Fibroblast of lung (primary cell): ENCODE results near the gene CD248. TPM values are rescaled to one million over a fixed set of nuclear protein-coding genes. Genes with fewer than 3 reads are reported as not detected.

Experiments used
- DNase-seq, 2 donors: peaks; one replicate each; pipeline versions ENCODE4 v3.0.0 to v3.0.0-alpha.2; 2010; ENCODE audit warnings: low read depth in 2 of 2
- H2AFZ ChIP-seq: 2 replicates; pipeline ENCODE4 v1.5.1; 2012; ENCODE audit warnings: low read length, control low read depth, inconsistent platforms
- H3K27ac ChIP-seq: 2 replicates; pipeline ENCODE4 v1.5.1; 2011; ENCODE audit warnings: low read length, control low read depth; ENCODE audit not compliant: insufficient read depth
- H3K27me3 ChIP-seq: 2 replicates; pipeline ENCODE4 v1.5.1; 2011; ENCODE audit warnings: mild to moderate bottlenecking, low read length; ENCODE audit not compliant: control insufficient read depth, insufficient read depth
- H3K36me3 ChIP-seq: 2 replicates; pipeline ENCODE4 v1.5.1; 2011; ENCODE audit warnings: low read length; ENCODE audit not compliant: control insufficient read depth, insufficient read depth
- H3K4me1 ChIP-seq: 2 replicates; pipeline ENCODE4 v1.5.1; 2011; ENCODE audit warnings: low read length; ENCODE audit not compliant: control insufficient read depth, insufficient read depth; ENCODE audit errors: extremely low read depth
- H3K4me2 ChIP-seq: 2 replicates; pipeline ENCODE4 v1.5.1; 2011; ENCODE audit warnings: low read length, control low read depth; ENCODE audit not compliant: insufficient read depth; ENCODE audit errors: extremely low read depth
- H3K4me3 ChIP-seq, 4 experiments: fragments of 200-600 bp in 1 of 4; sonication (generic) in 1 of 4; replicated peaks in 1 of 4; 2 replicates each; pipeline ENCODE4 v1.5.1; 2011 to 2016; ENCODE audit warnings: low read length in 4 of 4, low read depth in 3 of 4, mild to moderate bottlenecking in 3 of 4, control low read depth in 2 of 4, inconsistent platforms in 1 of 4, mixed read lengths in 1 of 4; ENCODE audit not compliant: insufficient read depth in 1 of 4; ENCODE audit errors: control extremely low read depth in 1 of 4
- H3K79me2 ChIP-seq: 2 replicates; pipeline ENCODE4 v1.5.1; 2012; ENCODE audit warnings: mild to moderate bottlenecking, low read length, inconsistent platforms; ENCODE audit not compliant: control insufficient read depth, insufficient read depth
- H3K9ac ChIP-seq: 2 replicates; pipeline ENCODE4 v1.5.1; 2011; ENCODE audit warnings: mild to moderate bottlenecking, low read length, control low read depth; ENCODE audit not compliant: insufficient read depth
- H3K9me3 ChIP-seq: 2 replicates; pipeline ENCODE4 v1.5.1; 2012; ENCODE audit warnings: low read depth, low read length; ENCODE audit not compliant: control insufficient read depth, insufficient read depth
- H4K20me1 ChIP-seq: 2 replicates; pipeline ENCODE4 v1.5.1; 2011; ENCODE audit warnings: low read length; ENCODE audit not compliant: control insufficient read depth, insufficient read depth; ENCODE audit errors: extremely low read depth
- CTCF ChIP-seq, 2 donors: IDR thresholded peaks in 1 of 2; conservative IDR thresholded peaks in 1 of 2; 1 replicate in 1 of 2; 2 replicates in 1 of 2; pipeline ENCODE4 v1.5.1; 2011 to 2012; ENCODE audit warnings: low read length in 2 of 2, control low read depth in 1 of 2, inconsistent platforms in 1 of 2, low read depth in 1 of 2, mild to moderate bottlenecking in 1 of 2
- EZH2 ChIP-seq: IDR thresholded peaks from 2 replicates; pipeline ENCODE4 v1.5.1; 2012; ENCODE audit warnings: low read length, control low read depth, mild to moderate bottlenecking; ENCODE audit errors: missing control alignments
- polyA plus RNA-seq, 2 donors: library from polyadenylated mRNA; depleted of rRNA in 1 of 2; stranded (reverse) in 1 of 2; unstranded in 1 of 2; fragments of >200 nt; gene quantifications; 2 replicates each; pipeline ENCODE4 v1.2.1, GENCODE V29; 2011 to 2012; ENCODE audit warnings: missing spikeins in 1 of 2
- total RNA-seq: library from RNA; depleted of rRNA; stranded (reverse); fragments of >200 nt; gene quantifications from 2 replicates; pipeline ENCODE4 v1.2.1, GENCODE V29; 2014

Gene CD248
- total and polyA plus RNA-seq, 2 donors (not counting 1 experiment from before 2014, with no cell fraction given), result 95.6 to 132 TPM

DNA sequence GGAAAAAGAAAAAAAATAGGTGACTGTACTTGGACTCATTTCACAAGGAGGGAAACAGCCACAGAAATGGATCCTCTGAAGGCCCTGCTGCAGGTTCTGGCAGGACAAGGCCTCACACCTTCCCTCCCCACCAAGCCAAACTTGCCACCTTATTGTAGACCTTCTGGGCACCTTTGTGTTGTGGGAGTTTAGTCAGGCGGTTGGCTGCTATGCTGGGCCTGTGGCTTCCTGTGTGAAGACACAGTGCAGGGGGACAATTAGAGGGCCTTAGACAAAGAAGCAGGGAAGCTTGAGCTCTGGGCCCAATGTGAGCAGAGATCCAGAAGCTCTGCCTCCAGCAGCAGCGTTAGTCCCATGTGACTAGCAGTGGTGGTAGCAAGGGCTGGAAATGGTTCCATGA, 44.2 kb downstream of the CD248 start:
- Histone ChIP-seq H2AFZ (no peak overlapping the region), H3K36me3 (peaks cover 32% of the 10 kb centered on the region), H3K4me1 (peaks cover 4% of the 10 kb centered on the region), H3K4me3 (no peak overlapping the region), H3K27me3 (no peaks in the 10 kb centered on the region), H3K9me3 (no peaks in the 10 kb centered on the region), H3K4me2 (no peak overlapping the region), H3K9ac (no peak overlapping the region), H4K20me1 (no peaks in the 10 kb centered on the region), H3K27ac (no peak overlapping the region), H3K79me2 (peaks cover 30% of the 10 kb centered on the region)
- no peak for TF ChIP-seq EZH2
- TF ChIP-seq CTCF (conservative IDR thresholded peaks at IDR 0.05 in 1 of 2, IDR thresholded peaks at IDR 0.05 in 1 of 2; ENCODE audit: low read depth in 1 of 2, low read length in 2 of 2), result no peak
- DNase-seq, result no peak

- no peaks in the 10 kb centered on the region for H3K27me3 ChIP-seq
- no peak for TF ChIP-seq EZH2
- TF ChIP-seq CTCF (conservative IDR thresholded peaks at IDR 0.05 in 1 of 2, IDR thresholded peaks at IDR 0.05 in 1 of 2; ENCODE audit: low read depth in 1 of 2, low read length in 2 of 2), result no peak
- H3K79me2 ChIP-seq, result peaks cover 30% of the 10 kb centered on the region
- DNase-seq, result no peak
- H3K27ac ChIP-seq, result no peak overlapping the region
- peaks cover 4% of the 10 kb centered on the region for H3K4me1 ChIP-seq
- no peaks in the 10 kb centered on the region for H4K20me1 ChIP-seq
- no peak overlapping the region for H3K9ac ChIP-seq
- no peak overlapping the region for H3K4me2 ChIP-seq
- H3K9me3 ChIP-seq, result no peaks in the 10 kb centered on the region
- peaks cover 32% of the 10 kb centered on the region for H3K36me3 ChIP-seq
- no peak overlapping the region for H3K4me3 ChIP-seq
- H2AFZ ChIP-seq, result no peak overlapping the region
Observed at GRCh38 chr11:66271816-66272215, 45.0 kb downstream of the CD248 start.

GRCh38 chr11:66268952-66269905, 47.6 kb downstream of the CD248 start:
- peak; percentile 25 to 47 for DNase-seq
- peak overlapping the region; percentile 94 to 100 (median 96) for H3K4me3 ChIP-seq
- H3K27me3 ChIP-seq, result no peaks in the 10 kb centered on the region
- H3K4me2 ChIP-seq, result peak overlapping the region; percentile 77
- peaks cover 30% of the 10 kb centered on the region for H3K79me2 ChIP-seq
- H2AFZ ChIP-seq, result no peak overlapping the region
- H3K36me3 ChIP-seq, result peaks cover 34% of the 10 kb centered on the region
- H3K9ac ChIP-seq, result peak overlapping the region; percentile 97
- H4K20me1 ChIP-seq, result no peaks in the 10 kb centered on the region
- peak; percentile 24 to 39 for TF ChIP-seq CTCF (conservative IDR thresholded peaks at IDR 0.05 in 1 of 2, IDR thresholded peaks at IDR 0.05 in 1 of 2; ENCODE audit: low read depth in 1 of 2, low read length in 2 of 2)
- TF ChIP-seq EZH2, result no peak
- no peaks in the 10 kb centered on the region for H3K9me3 ChIP-seq
- H3K4me1 ChIP-seq, result peaks cover 4% of the 10 kb centered on the region
- H3K27ac ChIP-seq, result peak overlapping the region; percentile 84
